HepG2 (cell line): ENCODE results near the gene PCNT. TPM values are rescaled to one million over a fixed set of nuclear protein-coding genes. Genes with fewer than 3 reads are reported as not detected.

ENCODE experiments used
- ATAC-seq: fragments of 200-7000 bp; cut with Tn5 transposase; 3 replicates; pipeline ENCODE4 v1.9.1; 2020; ENCODE audit warnings: mild to moderate bottlenecking, moderate library complexity
- BruUV-seq: library from RNA; stranded (reverse); fragments of 400-500 nt; replicated peaks from 2 replicates; lab custom pipeline; 2021; lab: Mats Ljungman, UMichigan
- CTCF ChIA-PET: fragments of 300-600 bp; formaldehyde crosslinking; extraction: SDS; loops from one replicate; lab custom pipeline; 2021; ENCODE audit warnings: low total read pairs, inconsistent platforms, low intra/inter-chr PET ratio; lab: Yijun Ruan, JAX
- POLR2A ChIA-PET: fragments of 350-600 bp; sonication (Branson Sonifier 250); formaldehyde crosslinking; loops from one replicate; lab custom pipeline; 2020; ENCODE audit warnings: antibody characterized with exemption, inconsistent platforms; lab: Yijun Ruan, JAX
- DNase-seq: peaks from one replicate; pipeline ENCODE4 v3.0.0-alpha.2; 2015; ENCODE audit warnings: low spot score
- FAIRE-seq: peaks from 3 replicates; lab custom pipeline; 2011; peaks lifted over from hg19 to GRCh38; lab: Jason Lieb, UNC
- H2AFZ ChIP-seq: one replicate; pipeline ENCODE4 v1.6.1; 2011; ENCODE audit warnings: low read length, inconsistent platforms
- H3K27ac ChIP-seq: fragments of 300-600 bp; 3 replicates; pipeline ENCODE4 v1.8.0; 2011; ENCODE audit warnings: mixed run types, mild to moderate bottlenecking, mixed read lengths, low read length, inconsistent platforms; ENCODE audit not compliant: insufficient read depth; ENCODE audit errors: extremely low read length
- H3K27me3 ChIP-seq, 2 experiments: fragments of 200-600 bp in 1 of 2; 2 replicates in 1 of 2; 3 replicates in 1 of 2; pipeline versions ENCODE4 v1.6.0 to v1.8.0; 2011; ENCODE audit warnings: low read length in 2 of 2, mild to moderate bottlenecking in 2 of 2, moderate library complexity in 2 of 2, inconsistent platforms in 1 of 2; ENCODE audit not compliant: insufficient read depth in 2 of 2, control insufficient read depth in 1 of 2
- H3K36me3 ChIP-seq, 2 experiments: fragments of 200-600 bp in 1 of 2; replicated peaks in 1 of 2; 2 replicates in 1 of 2; 3 replicates in 1 of 2; pipeline versions ENCODE4 v1.5.1 to v1.8.0; 2011; ENCODE audit warnings: low read length in 2 of 2, inconsistent platforms in 1 of 2; ENCODE audit not compliant: insufficient read depth in 2 of 2, control insufficient read depth in 1 of 2
- H3K4me1 ChIP-seq: 2 replicates; pipeline ENCODE4 v1.5.1; 2012; ENCODE audit warnings: low read length, inconsistent platforms; ENCODE audit not compliant: insufficient read depth
- H3K4me2 ChIP-seq: 2 replicates; pipeline ENCODE4 v1.6.0; 2011; ENCODE audit warnings: low read depth, low read length, inconsistent platforms
- H3K4me3 ChIP-seq, 3 experiments: fragments of 200-600 bp in 1 of 3; sonication (generic), shearing (Covaris generic) in 1 of 3; replicated peaks in 1 of 3; 2 replicates each; pipeline ENCODE4 v1.5.1; 2011 to 2016; ENCODE audit warnings: low read length in 3 of 3, inconsistent platforms in 2 of 3, low read depth in 2 of 3, mild to moderate bottlenecking in 2 of 3, control low read depth in 1 of 3, mixed read lengths in 1 of 3; ENCODE audit not compliant: insufficient read depth in 1 of 3
- H3K79me2 ChIP-seq: one replicate; pipeline ENCODE4 v1.6.1; 2011; ENCODE audit warnings: low read length, inconsistent platforms; ENCODE audit not compliant: insufficient read depth
- H3K9ac ChIP-seq: 2 replicates; pipeline ENCODE4 v1.6.0; 2011; ENCODE audit warnings: mild to moderate bottlenecking, low read depth, low read length, inconsistent platforms; ENCODE audit not compliant: insufficient read depth
- H3K9me3 ChIP-seq: 2 replicates; pipeline ENCODE4 v1.5.1; 2012; ENCODE audit warnings: mild to moderate bottlenecking, low read length
- H4K20me1 ChIP-seq: 2 replicates; pipeline ENCODE4 v1.6.0; 2011; ENCODE audit warnings: inconsistent platforms, mild to moderate bottlenecking, low read length, moderate library complexity; ENCODE audit not compliant: insufficient read depth
- AFF4 ChIP-seq: sonication (generic); formaldehyde crosslinking; IDR thresholded peaks from 2 replicates; pipeline ENCODE4 v1.4.0; 2020; ENCODE audit warnings: missing genetic modification reagents
- AKNA ChIP-seq: sonication (generic); formaldehyde crosslinking; IDR thresholded peaks from 2 replicates; pipeline ENCODE4 v1.4.0; 2020; ENCODE audit warnings: missing genetic modification reagents, borderline replicate concordance
- CREBL2 ChIP-seq: sonication (generic); formaldehyde crosslinking; IDR thresholded peaks from 2 replicates; pipeline ENCODE4 v1.8.1; 2023; ENCODE audit warnings: missing genetic modification reagents, mild to moderate bottlenecking, borderline replicate concordance
- ELF1 ChIP-seq: sonication (generic); formaldehyde crosslinking; IDR thresholded peaks from 2 replicates; pipeline ENCODE4 v1.4.0; 2020; ENCODE audit warnings: missing genetic modification reagents
- ZNF383 ChIP-seq: sonication (generic); formaldehyde crosslinking; IDR thresholded peaks from 2 replicates; pipeline ENCODE4 v1.4.0; 2020; ENCODE audit warnings: missing genetic modification reagents, mild to moderate bottlenecking, borderline replicate concordance
- WGBS: methylation state at CpG from one replicate; pipeline ENCODE4 v1.1.6; 2017; ENCODE audit warnings: low lambda C conversion rate; 5-methylcytosine and 5-hydroxymethylcytosine counted together
- in situ Hi-C: cut with HindIII; loops from 2 replicates; pipeline ENCODE4 v1.10.0; 2017; ENCODE audit warnings: low pct_unique_long_range_greater_than_20kb; ENCODE audit not compliant: extremely low pct_ligation_motif_present
- intact Hi-C: fragments of 100-400 bp; cut with micrococcal nuclease; formaldehyde crosslinking; loops from one replicate; pipeline ENCODE4 v1.10.0; 2022; ENCODE audit not compliant: unreplicated experiment
- polyA plus RNA-seq, 8 experiments: library from polyadenylated mRNA; depleted of rRNA in 3 of 8; stranded (reverse) in 7 of 8; unstranded in 1 of 8; fragments of >200 nt; fragmentation: Illumina TruSeq in 4 of 8; extraction: Trizol in 4 of 8; gene quantifications; 2 replicates each; pipeline versions ENCODE4 v1.2.1 to v1.2.3, GENCODE V29; 2011 to 2016; ENCODE audit warnings: low read depth in 4 of 8, missing spikeins in 1 of 8, mixed read lengths in 1 of 8; ENCODE audit not compliant: insufficient read depth in 1 of 8
- total RNA-seq, 5 experiments: library from RNA; depleted of rRNA; stranded (reverse); fragments of >200 nt; fragmentation: Illumina TruSeq; extraction: Trizol; gene quantifications; 2 replicates each; pipeline ENCODE4 v1.2.3, GENCODE V29; 2016; ENCODE audit warnings: low read depth in 1 of 5
- TF ChIP-seq, protein P1 (sequence below): sonication (generic); formaldehyde crosslinking; IDR thresholded peaks from one replicate; pipeline ENCODE4 v1.5.1; 2020; ENCODE audit warnings: mild to moderate bottlenecking, missing genetic modification reagents; ENCODE audit errors: not compliant biosample characterization

PCNT gene
- total and polyA plus RNA-seq, 2 of the 13 experiments (the other 11 are each of a cell fraction or from before 2014, with no cell fraction given): 5.6 to 12.4 TPM

DNA sequence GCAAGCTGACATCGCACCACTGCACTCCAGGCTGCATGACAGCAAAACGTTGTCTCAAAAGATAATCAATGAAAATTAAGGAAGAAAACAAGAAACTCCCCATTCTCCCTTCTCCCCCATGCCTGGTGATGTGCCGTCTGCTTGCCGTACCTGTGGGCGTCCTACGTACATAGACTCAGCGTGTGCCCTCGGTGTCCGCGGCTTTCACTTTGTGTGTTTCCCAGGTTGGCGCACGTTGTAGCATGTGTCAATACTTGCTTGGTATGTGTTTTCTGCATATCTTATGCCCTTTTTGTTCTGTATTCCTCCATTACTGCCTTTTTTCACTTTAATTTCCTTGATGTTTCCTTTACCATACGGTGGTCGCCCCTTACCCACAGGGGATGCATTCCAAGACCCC is 53.8 kb downstream of the PCNT start:
- Histone ChIP-seq H3K4me1 (no peaks in the 10 kb centered on the region), H2AFZ (no peak overlapping the region), H3K36me3 (peaks cover 5 to 11% of the 10 kb centered on the region in 2 experiments; a peak in 3 of 5 replicates), H3K27me3 (no peaks in the 10 kb centered on the region), H3K4me2 (no peak overlapping the region), H3K27ac (no peak overlapping the region), H4K20me1 (no peaks in the 10 kb centered on the region), H3K4me3 (no peak overlapping the region), H3K9me3 (no peaks in the 10 kb centered on the region), H3K9ac (no peak overlapping the region), H3K79me2 (peaks cover 9% of the 10 kb centered on the region)
- no TSS peak for BruUV-seq
- WGBS: 98% methylated on average over 14 of the region's 14 CpGs
- no peak for FAIRE-seq
- ChIA-PET POLR2A (no interaction called here), CTCF (no interaction called here)
- DNase-seq: no peak
- intact Hi-C loops: no loop called here
- ATAC-seq: no peak
- in situ Hi-C loops: no loop called here
- TF ChIP-seq ELF1: no peak
- no peak for TF ChIP-seq ZNF383 (CRISPR knock-in tag)
- no peak for TF ChIP-seq AKNA (CRISPR knock-in tag)
- TF ChIP-seq CREBL2: no peak
- no peak for TF ChIP-seq AFF4
- TF ChIP-seq, protein P1, sequence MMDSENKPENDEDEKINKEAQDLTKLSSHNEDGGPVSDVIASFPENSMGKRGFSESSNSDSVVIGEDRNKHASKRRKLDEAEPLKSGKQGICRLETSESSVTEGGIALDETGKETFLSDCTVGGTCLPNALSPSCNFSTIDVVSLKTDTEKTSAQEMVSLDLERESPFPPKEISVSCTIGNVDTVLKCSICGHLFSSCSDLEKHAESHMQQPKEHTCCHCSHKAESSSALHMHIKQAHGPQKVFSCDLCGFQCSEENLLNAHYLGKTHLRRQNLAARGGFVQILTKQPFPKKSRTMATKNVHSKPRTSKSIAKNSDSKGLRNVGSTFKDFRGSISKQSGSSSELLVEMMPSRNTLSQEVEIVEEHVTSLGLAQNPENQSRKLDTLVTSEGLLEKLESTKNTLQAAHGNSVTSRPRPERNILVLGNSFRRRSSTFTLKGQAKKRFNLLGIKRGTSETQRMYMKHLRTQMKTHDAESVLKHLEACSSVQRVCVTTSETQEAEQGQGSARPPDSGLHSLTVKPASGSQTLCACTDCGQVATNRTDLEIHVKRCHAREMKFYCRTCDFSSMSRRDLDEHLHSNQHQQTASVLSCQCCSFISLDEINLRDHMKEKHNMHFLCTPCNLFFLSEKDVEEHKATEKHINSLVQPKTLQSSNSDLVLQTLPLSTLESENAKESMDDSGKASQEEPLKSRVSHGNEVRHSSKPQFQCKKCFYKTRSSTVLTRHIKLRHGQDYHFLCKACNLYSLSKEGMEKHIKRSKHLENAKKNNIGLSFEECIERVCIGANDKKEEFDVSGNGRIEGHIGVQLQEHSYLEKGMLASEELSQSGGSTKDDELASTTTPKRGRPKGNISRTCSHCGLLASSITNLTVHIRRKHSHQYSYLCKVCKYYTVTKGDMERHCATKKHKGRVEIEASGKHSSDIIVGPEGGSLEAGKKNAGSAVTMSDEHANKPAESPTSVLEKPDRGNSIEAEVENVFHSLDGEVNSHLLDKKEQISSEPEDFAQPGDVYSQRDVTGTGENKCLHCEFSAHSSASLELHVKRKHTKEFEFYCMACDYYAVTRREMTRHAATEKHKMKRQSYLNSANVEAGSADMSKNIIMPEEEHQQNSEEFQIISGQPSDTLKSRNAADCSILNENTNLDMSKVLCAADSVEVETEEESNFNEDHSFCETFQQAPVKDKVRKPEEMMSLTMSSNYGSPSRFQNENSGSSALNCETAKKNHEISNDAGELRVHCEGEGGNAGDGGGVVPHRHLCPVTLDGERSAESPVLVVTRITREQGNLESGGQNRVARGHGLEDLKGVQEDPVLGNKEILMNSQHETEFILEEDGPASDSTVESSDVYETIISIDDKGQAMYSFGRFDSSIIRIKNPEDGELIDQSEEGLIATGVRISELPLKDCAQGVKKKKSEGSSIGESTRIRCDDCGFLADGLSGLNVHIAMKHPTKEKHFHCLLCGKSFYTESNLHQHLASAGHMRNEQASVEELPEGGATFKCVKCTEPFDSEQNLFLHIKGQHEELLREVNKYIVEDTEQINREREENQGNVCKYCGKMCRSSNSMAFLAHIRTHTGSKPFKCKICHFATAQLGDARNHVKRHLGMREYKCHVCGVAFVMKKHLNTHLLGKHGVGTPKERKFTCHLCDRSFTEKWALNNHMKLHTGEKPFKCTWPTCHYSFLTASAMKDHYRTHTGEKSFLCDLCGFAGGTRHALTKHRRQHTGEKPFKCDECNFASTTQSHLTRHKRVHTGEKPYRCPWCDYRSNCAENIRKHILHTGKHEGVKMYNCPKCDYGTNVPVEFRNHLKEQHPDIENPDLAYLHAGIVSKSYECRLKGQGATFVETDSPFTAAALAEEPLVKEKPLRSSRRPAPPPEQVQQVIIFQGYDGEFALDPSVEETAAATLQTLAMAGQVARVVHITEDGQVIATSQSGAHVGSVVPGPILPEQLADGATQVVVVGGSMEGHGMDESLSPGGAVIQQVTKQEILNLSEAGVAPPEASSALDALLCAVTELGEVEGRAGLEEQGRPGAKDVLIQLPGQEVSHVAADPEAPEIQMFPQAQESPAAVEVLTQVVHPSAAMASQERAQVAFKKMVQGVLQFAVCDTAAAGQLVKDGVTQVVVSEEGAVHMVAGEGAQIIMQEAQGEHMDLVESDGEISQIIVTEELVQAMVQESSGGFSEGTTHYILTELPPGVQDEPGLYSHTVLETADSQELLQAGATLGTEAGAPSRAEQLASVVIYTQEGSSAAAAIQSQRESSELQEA: no peak
